GM12875 (cell line): ENCODE data around the gene COL2A1.

Experiments
- H3K4me3 ChIP-seq: one replicate; pipeline ENCODE4 v1.5.1; 2011; ENCODE audit warnings: low read depth, low read length, control low read depth
- CTCF ChIP-seq: IDR thresholded peaks from 2 replicates; pipeline ENCODE4 v1.5.1; 2011; ENCODE audit warnings: low read depth, mild to moderate bottlenecking, control low read depth, inconsistent platforms, low read length, moderate library complexity, borderline replicate concordance; ENCODE audit not compliant: insufficient read depth

Gene COL2A1

DNA sequence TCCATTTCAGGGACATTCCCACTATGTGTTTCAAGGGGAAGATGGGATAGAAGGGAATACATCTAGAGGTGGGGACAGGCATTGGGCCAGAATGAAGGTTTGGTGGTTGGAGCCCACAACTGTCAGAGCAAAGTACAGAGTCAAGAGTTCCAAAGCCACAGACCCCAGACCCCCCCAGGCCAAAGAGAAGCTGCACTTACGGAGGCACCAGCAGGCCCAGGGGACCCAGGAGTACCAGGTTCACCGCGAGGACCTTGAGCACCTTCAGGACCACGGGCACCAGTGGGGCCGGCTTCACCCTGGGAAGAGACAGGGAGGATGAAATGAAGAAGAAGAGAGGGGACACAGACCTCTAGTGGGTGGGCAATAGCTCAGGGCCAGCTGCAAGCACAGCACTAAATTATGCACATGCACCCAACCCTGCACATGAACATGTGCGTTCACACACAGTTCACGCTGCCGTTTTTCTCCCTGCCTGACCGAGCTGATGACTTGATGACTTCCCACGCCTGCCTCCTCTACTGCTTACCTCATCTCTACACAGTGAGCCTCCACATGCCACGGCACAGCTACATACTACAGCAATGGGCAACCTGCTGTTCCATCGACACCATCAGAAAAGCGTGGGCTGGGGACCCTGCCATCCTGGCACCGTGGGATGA, 16.7 kb downstream of the COL2A1 start:
- no peak overlapping the region for H3K4me3 ChIP-seq
- no peak for TF ChIP-seq CTCF

- TF ChIP-seq CTCF: no peak
- H3K4me3 ChIP-seq: no peak overlapping the region
These were observed 17.4 kb downstream of the COL2A1 start for GRCh38 chr12:47986832-47987231.

- H3K4me3 ChIP-seq: no peak overlapping the region
- no peak for TF ChIP-seq CTCF
These were observed 18.0 kb downstream of the COL2A1 start for GRCh38 chr12:47986291-47986660.

GRCh38 chr12:47985596-47986290, 18.5 kb downstream of the COL2A1 start:
- H3K4me3 ChIP-seq: no peak overlapping the region
- TF ChIP-seq CTCF: no peak

DNA sequence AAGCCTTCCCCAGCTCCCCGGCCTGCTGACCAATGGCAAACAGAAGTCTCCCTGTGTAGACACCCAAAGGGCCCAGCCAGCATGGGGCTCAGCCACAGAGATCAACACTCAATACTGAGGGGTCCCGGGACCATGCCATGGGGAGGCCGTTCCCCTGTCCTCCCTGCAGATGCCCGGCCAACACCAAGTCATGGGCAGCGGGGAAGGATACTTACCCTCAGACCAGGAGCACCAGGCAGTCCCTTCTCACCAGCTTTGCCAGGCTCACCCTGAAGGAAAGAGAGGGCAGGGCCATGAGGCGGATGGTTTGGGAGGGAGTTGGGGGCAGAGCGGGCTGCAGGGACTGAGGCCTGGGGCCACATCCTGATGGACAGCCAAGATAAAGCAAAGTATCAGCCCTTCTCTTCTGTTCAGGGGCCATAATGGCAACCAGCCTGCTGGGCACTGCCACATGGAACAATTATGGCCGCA, 19.9 kb downstream of the COL2A1 start:
- TF ChIP-seq CTCF: no peak

GRCh38 chr12:47983541-47984115, 20.6 kb downstream of the COL2A1 start:
- no peak overlapping the region for H3K4me3 ChIP-seq
- TF ChIP-seq CTCF: no peak

More for the DNA sequence above, 19.9 kb downstream of the COL2A1 start:
- no peak overlapping the region for H3K4me3 ChIP-seq

DNA sequence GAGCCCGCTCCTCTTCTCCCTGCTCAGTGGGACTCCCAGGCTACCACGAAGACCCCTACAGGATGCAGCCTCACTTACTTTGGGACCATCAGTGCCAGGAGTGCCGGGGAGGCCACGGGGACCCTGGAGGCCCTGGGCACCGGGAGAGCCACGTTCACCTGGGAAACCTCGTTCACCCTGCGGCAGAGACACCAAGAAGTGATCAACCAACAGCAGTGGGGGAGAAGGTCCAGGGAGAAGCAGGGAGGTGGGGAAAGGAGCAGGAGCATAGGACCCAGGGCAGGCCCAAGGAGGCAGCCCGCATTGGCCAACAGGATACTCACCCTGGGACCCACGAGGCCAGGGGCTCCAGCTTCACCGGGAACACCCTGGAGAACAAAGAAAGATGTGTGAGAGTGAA, 21.5 kb downstream of the COL2A1 start:
- no peak overlapping the region for H3K4me3 ChIP-seq
- no peak for TF ChIP-seq CTCF
